NCI-H446 (cell line): ENCODE data around the gene EDIL3.

Experiments
- DNase-seq, 2 experiments: peaks; one replicate each; lab custom pipeline; 2025; lab: John Stamatoyannopoulos, UW

EDIL3 gene, protein sequence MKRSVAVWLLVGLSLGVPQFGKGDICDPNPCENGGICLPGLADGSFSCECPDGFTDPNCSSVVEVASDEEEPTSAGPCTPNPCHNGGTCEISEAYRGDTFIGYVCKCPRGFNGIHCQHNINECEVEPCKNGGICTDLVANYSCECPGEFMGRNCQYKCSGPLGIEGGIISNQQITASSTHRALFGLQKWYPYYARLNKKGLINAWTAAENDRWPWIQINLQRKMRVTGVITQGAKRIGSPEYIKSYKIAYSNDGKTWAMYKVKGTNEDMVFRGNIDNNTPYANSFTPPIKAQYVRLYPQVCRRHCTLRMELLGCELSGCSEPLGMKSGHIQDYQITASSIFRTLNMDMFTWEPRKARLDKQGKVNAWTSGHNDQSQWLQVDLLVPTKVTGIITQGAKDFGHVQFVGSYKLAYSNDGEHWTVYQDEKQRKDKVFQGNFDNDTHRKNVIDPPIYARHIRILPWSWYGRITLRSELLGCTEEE

GRCh38 chr5:84384604-84385575 lies at the start of gene EDIL3:
Gene EDIL3, minus strand, starts transcription at chr5:84384880. Its CDS starts 506 bp downstream, at chr5:84384374.
- DNase-seq = peak; percentile 32 to 60

DNA sequence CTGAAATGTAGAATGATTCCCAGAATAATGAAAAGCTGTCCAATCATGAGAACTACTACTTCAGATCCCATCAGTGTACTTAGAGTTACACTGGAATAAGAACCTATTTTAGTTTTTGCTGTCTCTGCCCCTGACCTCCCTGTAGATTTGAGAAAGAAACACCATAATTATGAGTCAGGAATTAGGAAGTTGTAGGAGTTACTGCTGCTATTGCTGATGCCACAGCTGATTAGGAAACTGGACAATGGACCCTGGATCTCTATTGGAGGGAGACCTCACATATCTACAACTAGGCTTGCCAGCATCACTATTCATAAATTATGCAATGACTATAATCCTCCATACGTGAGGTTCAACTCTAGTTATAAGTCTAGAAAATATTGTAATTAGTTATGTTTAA lies 48.8 kb upstream of the EDIL3 start:
- DNase-seq = no peak

GRCh38 chr5:84430863-84431663 lies 46.4 kb upstream of the EDIL3 start:
- DNase-seq = peak; percentile 14 to 87

GRCh38 chr5:84430079-84430478 lies 45.4 kb upstream of the EDIL3 start:
- no peak for DNase-seq

- no peak for DNase-seq
Measured at GRCh38 chr5:84425365-84425881, 40.7 kb upstream of the EDIL3 start.

GRCh38 chr5:84419742-84420141 lies 35.1 kb upstream of the EDIL3 start:
- no peak for DNase-seq

- DNase-seq = peak; percentile 83 to 89
Measured at GRCh38 chr5:84411832-84412605, 27.3 kb upstream of the EDIL3 start.

DNA sequence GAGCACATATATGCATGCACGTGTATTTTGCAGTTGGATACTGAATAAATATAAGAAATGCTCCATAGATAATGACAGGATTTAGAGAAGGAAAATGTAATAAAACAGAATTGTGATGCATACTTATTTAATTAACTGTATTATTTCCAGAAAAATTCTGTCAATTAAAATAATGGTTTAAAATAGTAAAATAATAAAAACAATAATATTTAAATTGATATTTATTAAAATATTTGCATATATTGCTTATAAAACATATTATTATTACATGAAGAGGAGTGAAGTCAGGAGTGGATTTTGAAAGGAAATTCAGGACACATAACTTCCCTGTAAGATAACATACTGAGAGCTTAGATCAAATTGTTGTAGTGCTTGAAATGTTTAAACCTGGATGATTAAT lies 21.4 kb upstream of the EDIL3 start:
- no peak for DNase-seq

DNA sequence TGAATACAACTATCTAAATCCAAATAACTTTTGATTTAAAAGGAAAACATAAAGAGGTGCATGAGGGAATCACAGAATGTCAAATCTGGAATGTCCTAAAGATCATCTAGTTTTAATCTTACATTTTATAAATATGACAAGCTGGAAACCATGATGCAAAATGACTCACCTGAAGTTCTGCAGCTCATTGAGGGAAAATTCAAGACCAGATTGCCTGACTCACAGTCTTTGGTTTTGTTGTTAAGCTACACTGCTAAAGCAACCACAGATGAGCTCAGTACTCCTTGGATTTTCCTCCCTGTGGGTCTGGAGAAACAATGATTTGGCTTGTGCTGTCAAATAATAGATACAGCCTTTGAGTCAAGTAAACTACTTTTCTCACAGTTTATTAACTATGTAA lies 19.1 kb upstream of the EDIL3 start:
- DNase-seq = no peak

DNA sequence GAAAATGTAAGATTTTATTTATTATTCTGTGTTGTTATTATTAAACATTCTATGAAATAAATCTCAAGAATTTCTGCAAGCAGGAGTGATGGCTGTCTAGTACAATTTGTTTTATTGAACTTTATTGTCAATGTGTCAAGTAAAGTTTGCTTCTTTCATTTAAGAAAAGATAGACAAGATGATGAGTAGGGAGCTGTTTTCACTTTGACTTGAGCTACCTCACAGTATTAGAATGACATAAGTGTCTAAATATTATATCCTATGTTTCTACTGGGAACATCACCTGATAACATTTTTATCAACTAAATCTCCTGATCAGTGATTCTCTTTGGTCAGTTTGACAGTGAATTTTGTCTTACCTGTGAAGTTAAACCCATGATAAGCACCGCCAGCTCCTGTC lies 12.7 kb upstream of the EDIL3 start:
- no peak for DNase-seq

DNA sequence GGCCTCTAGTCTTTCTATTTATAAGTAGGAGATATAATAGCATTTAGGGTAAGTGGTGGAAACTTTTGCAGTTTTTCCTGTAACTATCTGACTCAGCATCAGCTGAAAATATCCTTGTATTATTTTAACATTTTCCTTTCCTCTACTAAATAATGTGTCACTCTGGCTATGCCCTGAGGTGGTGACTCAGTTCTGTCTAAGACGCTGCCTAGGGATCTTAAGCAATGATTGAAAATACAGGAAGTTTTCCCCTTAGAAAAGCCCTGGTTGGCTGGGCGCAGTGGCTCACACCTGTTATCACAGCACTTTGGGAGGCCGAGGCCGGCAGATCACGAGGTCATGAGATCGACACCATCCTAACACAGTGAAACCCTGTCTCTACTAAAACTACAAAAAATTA lies 9.3 kb upstream of the EDIL3 start:
- no peak for DNase-seq

GRCh38 chr5:84392836-84393235 lies 8.2 kb upstream of the EDIL3 start:
- no peak for DNase-seq

DNA sequence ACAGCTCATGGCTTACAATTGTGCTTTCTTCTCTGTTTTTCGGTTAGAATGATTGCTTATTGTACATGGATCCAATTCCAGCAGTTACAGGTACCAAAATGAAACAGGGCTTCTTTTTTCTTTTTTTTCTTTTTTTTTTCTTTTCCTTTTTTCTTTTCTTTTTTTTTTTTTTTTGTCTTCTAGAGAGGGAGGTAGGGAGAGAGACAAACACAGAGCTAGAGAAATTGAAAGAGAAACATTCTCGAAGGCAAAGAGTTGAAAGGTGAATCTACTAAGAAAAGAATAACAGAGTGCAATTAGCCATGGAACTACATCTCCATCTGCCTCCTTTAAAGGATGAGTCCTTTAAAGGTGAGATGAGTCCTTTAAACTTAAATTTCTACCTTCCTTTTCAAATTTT lies 1.0 kb upstream of the EDIL3 start:
- no peak for DNase-seq

DNA sequence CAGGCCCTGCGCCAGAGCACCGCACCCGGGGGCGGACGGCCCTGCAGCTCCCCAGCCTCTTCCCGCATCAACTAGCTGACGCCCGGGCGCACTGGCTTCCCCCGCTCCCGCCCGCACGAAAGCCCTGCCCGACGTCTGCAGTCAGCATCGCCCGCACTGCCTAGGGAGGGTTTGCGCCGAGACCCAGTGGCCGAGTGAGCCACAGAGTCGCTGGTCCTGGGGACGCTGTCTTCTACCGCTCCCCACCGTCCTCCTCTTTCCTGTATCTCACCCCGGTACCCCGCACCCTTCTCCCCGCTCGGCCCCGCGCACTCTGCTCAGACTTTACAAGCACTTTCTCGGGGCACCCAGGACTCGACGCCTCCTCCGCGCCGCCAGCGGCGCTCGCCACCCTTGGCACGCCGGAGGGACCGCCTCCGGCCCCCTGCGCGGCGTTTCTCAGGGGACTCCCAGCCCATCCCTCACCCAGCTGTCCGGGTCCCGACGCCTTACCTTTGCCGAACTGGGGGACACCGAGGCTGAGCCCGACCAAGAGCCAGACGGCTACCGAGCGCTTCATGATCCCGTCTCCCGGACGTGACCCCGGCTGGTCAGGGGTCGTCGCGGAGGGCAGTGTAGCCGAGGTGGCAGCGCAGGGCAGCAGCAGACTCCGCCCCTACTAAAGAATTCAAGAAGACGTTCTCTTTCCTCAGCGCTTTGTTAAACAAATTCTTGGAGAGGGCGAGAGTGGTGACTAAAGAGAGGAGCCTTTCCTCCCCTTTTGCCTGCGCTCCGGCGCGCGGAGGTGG lies 670 bp downstream of the EDIL3 start:
- peak in 1 of 2 experiments; percentile 47 for DNase-seq

- peak in 1 of 2 experiments; percentile 30 for DNase-seq
Measured at GRCh38 chr5:84383296-84383815, 1.3 kb downstream of the EDIL3 start.

DNA sequence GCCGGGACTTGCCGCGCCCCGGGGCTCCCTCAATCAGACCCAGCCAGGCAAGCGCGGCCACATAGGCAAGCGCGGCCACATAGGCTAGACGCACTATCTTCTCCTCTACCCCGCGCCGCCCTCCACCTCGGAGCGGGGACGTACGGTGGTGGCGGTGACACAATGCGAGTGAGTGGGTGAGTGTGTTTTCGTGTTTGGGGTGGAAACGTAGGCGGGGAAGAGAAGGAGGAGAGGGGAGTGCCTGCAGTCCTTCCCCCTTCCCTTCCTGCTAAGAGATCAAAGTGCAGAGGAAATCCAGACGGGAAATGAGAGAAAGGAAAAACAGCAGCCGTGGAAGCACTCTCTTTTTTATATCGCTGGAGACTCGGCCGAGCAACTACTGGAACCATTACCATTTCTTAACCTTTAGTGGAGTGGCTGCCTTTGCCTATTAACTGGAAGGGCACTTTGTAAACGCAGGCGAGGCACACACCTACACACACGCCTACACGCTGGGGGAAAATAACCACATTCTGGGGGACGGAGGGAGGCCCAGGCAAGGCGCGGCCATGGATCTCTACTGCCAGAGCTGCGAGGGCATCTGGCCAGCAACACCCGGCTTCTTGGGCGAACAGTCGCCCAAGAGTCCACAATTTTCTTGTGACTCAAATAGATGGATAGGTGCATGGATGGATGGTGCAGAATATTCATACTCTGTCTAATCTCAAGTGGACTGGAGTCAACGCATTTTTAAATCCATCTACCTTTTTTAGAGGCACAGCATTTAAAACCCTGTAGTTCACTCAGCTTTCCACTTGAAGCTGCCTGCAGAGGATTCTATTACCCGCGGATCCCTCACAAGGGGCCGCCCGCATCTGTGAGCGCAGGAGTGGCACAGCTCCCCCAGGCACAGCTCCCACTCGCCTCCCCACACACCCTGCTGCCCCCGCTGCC lies 2.1 kb downstream of the EDIL3 start:
- DNase-seq = peak; percentile 76 to 88

DNA sequence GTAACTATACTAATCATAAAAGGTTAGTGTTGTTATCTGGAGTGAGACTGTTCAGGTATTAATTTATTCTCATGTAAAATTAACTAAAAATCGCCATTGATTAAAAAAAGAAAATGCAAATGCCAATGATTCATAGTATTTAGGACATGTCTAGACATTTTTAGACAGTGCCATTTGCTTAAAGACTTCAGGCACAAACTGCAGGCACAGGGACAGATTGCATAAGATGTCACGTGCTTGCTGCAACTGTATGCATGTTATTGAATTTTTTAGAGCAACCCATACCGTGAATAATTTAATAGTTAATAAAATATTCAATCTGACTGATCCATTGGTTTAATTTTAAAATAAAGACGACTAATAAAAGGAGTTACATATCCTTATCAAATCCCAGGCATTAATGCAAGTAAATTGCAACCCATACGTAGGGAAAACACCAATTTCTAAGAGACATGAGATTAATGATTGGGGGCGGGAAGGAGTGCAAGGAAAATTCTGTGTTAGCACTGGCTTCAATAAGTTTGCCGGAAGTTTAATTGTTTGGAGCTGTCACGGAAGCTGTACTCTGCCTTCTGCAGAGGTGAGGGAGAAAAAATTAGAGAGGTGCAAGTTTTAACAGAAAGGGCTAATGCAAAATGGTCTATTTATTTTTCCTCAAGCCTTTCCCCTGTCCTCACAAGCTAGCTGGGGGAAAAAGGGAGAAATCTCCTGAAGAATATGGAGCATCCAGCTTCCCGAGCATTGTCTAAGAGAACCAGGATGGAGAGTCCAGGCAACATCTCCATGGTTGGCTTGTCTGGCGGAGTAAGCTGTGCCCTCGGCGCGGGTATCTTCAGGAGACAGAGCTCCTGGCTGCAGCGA lies 2.9 kb downstream of the EDIL3 start:
- peak; percentile 60 to 72 for DNase-seq

DNA sequence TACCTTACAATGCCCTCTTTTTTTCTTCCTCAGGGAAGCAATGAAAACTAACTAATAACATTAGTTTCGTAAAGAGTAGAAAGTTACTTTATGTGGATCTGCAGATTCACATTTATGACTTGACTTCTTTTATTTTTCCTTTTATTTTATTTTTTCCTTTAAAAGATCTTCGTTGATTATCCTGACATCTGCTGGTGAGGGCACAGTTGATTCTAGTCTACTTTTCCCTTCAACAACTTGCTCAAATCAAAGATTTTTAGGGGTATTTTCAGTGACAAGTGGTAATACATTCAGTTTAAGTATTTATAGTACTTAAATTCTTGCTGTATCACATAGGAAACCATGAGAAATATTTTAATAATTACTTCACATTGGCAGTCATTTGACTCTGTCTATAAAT lies 4.9 kb downstream of the EDIL3 start:
- no peak for DNase-seq
